ENCODE measurements around the gene OR9K2.
"Not testable (repeated sequence)": the region's sequence is repeated elsewhere in the genome, so short reads cannot be mapped to it uniquely, and the experiment has no call there.

DNA sequence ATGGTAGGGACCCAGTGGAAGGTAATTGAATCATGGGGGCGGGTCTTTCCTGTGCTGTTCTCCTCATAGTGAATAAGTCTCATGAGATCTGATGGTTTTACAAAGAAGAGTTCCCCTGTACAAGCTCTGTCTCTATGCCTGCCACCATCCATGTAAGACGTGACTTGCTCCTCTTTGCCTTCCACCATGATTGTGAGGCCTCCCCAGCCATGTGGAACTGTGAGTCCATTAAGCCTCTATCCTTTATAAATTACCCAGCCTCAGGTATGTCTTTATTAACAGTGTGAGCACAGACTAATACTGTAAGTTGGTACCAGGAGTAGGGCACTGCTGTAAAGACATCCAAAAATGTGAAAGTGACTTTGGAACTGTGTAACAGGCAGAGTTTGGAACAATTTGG lies 45.6 kb downstream of the OR9K2 start:
- TF ChIP-seq EZH2phosphoT487 (conservative IDR thresholded peaks at IDR 0.05; ENCODE audit: low read length) = not testable (repeated sequence)
- TF ChIP-seq, protein P1, sequence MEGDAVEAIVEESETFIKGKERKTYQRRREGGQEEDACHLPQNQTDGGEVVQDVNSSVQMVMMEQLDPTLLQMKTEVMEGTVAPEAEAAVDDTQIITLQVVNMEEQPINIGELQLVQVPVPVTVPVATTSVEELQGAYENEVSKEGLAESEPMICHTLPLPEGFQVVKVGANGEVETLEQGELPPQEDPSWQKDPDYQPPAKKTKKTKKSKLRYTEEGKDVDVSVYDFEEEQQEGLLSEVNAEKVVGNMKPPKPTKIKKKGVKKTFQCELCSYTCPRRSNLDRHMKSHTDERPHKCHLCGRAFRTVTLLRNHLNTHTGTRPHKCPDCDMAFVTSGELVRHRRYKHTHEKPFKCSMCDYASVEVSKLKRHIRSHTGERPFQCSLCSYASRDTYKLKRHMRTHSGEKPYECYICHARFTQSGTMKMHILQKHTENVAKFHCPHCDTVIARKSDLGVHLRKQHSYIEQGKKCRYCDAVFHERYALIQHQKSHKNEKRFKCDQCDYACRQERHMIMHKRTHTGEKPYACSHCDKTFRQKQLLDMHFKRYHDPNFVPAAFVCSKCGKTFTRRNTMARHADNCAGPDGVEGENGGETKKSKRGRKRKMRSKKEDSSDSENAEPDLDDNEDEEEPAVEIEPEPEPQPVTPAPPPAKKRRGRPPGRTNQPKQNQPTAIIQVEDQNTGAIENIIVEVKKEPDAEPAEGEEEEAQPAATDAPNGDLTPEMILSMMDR (IDR thresholded peaks at IDR 0.05; ENCODE audit: insufficient read depth, low read length, poor library complexity, severe bottlenecking) = not testable (repeated sequence)

Measured in SU-DHL-6 (cell line).